ENCODE results near the gene FAM216B. TPM values are rescaled to one million over a fixed set of nuclear protein-coding genes. Genes with fewer than 3 reads are reported as not detected.

Gene FAM216B
- total RNA-seq, 1 experiment from 2014 or later, result not detected

GRCh38 chr13:42780044-42780443 is 1.3 kb upstream of the FAM216B start:
- Histone ChIP-seq H3K56ac (ENCODE audit: insufficient read length, low read depth, low read length) (no peak overlapping the region), H2BK20ac (ENCODE audit: low read depth, low read length, poor library complexity, severe bottlenecking) (no peak overlapping the region), H3T11ph (ENCODE audit: low read length) (no peak overlapping the region), H3K4ac (ENCODE audit: low read depth, low read length) (no peak overlapping the region), H3K18ac (ENCODE audit: insufficient read length, low read depth, low read length) (no peak overlapping the region), H3K9me3 (ENCODE audit: control insufficient read depth, low read depth, low read length) (no peaks in the 10 kb centered on the region), H3K27ac (ENCODE audit: insufficient read length, low read depth, low read length) (no peak overlapping the region), H3K9ac (ENCODE audit: extremely low read depth, insufficient read length, low read length) (no peak overlapping the region), H4K91ac (ENCODE audit: insufficient read length, low read depth, low read length) (no peak overlapping the region), H2BK15ac (ENCODE audit: low read depth, low read length) (no peak overlapping the region), H4K5ac (ENCODE audit: insufficient read length, low read depth, low read length) (no peak overlapping the region), H2BK5ac (ENCODE audit: insufficient read length, low read length) (no peak overlapping the region), H2AK5ac (ENCODE audit: insufficient read length, low read length) (no peak overlapping the region), H3K23ac (ENCODE audit: insufficient read length, low read depth, low read length) (no peak overlapping the region), H2AFZ (ENCODE audit: low read length) (no peak overlapping the region), H3K4me1 (ENCODE audit: insufficient read depth, low read length) (no peaks in the 10 kb centered on the region), H2BK120ac (ENCODE audit: low read depth, low read length, poor library complexity, severe bottlenecking) (no peak overlapping the region), H4K20me1 (ENCODE audit: control insufficient read depth, insufficient read depth, insufficient read length) (no peaks in the 10 kb centered on the region), H3K79me2 (ENCODE audit: insufficient read depth, low read length) (no peaks in the 10 kb centered on the region), H3K79me1 (ENCODE audit: insufficient read depth, low read depth, low read length, poor library complexity, severe bottlenecking) (no peaks in the 10 kb centered on the region), H3K4me2 (ENCODE audit: insufficient read depth, insufficient read length, low read length) (no peak overlapping the region), H2BK12ac (ENCODE audit: insufficient read length, low read depth, low read length) (no peak overlapping the region), H3K14ac (ENCODE audit: insufficient read depth, low read length) (no peak overlapping the region), H4K8ac (replicated peaks; ENCODE audit: insufficient read length, low read depth, low read length) (no peak overlapping the region), H3K27me3 (ENCODE audit: insufficient read depth, low read length) (no peaks in the 10 kb centered on the region), H3K23me2 (ENCODE audit: insufficient read length, low read depth, low read length, poor library complexity, severe bottlenecking) (no peaks in the 10 kb centered on the region)
- no peak for TF ChIP-seq CTCF (conservative IDR thresholded peaks at IDR 0.05)
- Mint-ChIP-seq H3K4me1 (peaks cover 0 to 2% of the 10 kb centered on the region in 2 experiments; a peak in 1 of 4 replicates), H3K36me3 (ENCODE audit: insufficient read depth in 1 of 3, low read depth in 3 of 3) (peaks cover 0 to 9% (median 9%) of the 10 kb centered on the region in 3 experiments; a peak in 6 of 7 replicates), H3K27me3 (ENCODE audit: low read depth) (no peaks in the 10 kb centered on the region; the same call in 1 of the 2 replicates), H3K27ac (no peak overlapping the region), H3K9me3 (peaks cover 3 to 11% of the 10 kb centered on the region in 2 experiments; a peak in 4 of 5 replicates), H3K4me3 (no peak overlapping the region)
- no peak for DNase-seq
- no CpG with 5 or more reads among the region's 1 CpG for WGBS (ENCODE audit: extremely low coverage, insufficient read length, low lambda C conversion rate)

Data from H9 (cell line).